ENCODE data around the gene MYO9B. TPM values are rescaled to one million over a fixed set of nuclear protein-coding genes. Genes with fewer than 3 reads are reported as not detected.

The MYO9B gene
- total and polyA plus RNA-seq, 2 experiments from 2014 or later = 29.9 to 32.4 TPM

GRCh38 chr19:17243211-17243829 lies 167.7 kb downstream of the MYO9B start:
- Histone ChIP-seq H3K79me2 (peaks cover 64% of the 10 kb centered on the region), H3K4me1 (ENCODE audit: insufficient read depth) (peaks cover 61% of the 10 kb centered on the region), H3K4me3 (peak overlapping the region; percentile 95), H4K20me1 (ENCODE audit: insufficient read depth, poor library complexity, severe bottlenecking) (peaks cover 31% of the 10 kb centered on the region), H3K27me3 (no peaks in the 10 kb centered on the region), H2AFZ (no peak overlapping the region), H3K9me2 (replicated peaks; ENCODE audit: insufficient read depth) (no peaks in the 10 kb centered on the region), H3K4me2 (peak overlapping the region; percentile 98), H3K36me3 (replicated peaks; ENCODE audit: insufficient read depth, low read depth) (no peaks in the 10 kb centered on the region), H3K27ac (peak overlapping the region; percentile 86), H3K9me3 (ENCODE audit: low read depth) (no peaks in the 10 kb centered on the region)
- no peak for DNase-seq (ENCODE audit: low spot score)
- 33% methylated on average over 4 of the region's 8 CpGs for WGBS (ENCODE audit: low lambda C conversion rate, missing lambda C conversion rate)
- no peak for TF ChIP-seq CTCF (IDR thresholded peaks at IDR 0.05; ENCODE audit: poor library complexity)
- TF ChIP-seq EZH2 (IDR thresholded peaks at IDR 0.05; ENCODE audit: borderline replicate concordance) = no peak
- no peak for TF ChIP-seq EZH2phosphoT487 (IDR thresholded peaks at IDR 0.05; ENCODE audit: low read depth, severe bottlenecking, unreplicated experiment)

GRCh38 chr19:17243830-17244617 lies 168.4 kb downstream of the MYO9B start:
- H2AFZ ChIP-seq = peak overlapping the region; percentile 51
- H3K4me3 ChIP-seq = peak overlapping the region; percentile 95
- H3K27ac ChIP-seq = peak overlapping the region; percentile 86
- H3K9me3 ChIP-seq (ENCODE audit: low read depth) = no peaks in the 10 kb centered on the region
- 2% methylated on average over 43 of the region's 52 CpGs for WGBS (ENCODE audit: low lambda C conversion rate, missing lambda C conversion rate)
- H3K27me3 ChIP-seq = no peaks in the 10 kb centered on the region
- H3K4me1 ChIP-seq (ENCODE audit: insufficient read depth) = peaks cover 68% of the 10 kb centered on the region
- peak overlapping the region; percentile 98 for H3K4me2 ChIP-seq
- TF ChIP-seq CTCF (IDR thresholded peaks at IDR 0.05; ENCODE audit: poor library complexity) (no peak), EZH2phosphoT487 (IDR thresholded peaks at IDR 0.05; ENCODE audit: low read depth, severe bottlenecking, unreplicated experiment) (no peak), EZH2 (IDR thresholded peaks at IDR 0.05; ENCODE audit: borderline replicate concordance) (no peak)
- no peaks in the 10 kb centered on the region for H3K36me3 ChIP-seq (replicated peaks; ENCODE audit: insufficient read depth, low read depth)
- peaks cover 31% of the 10 kb centered on the region for H4K20me1 ChIP-seq (ENCODE audit: insufficient read depth, poor library complexity, severe bottlenecking)
- peak; percentile 73 for DNase-seq (ENCODE audit: low spot score)
- peaks cover 57% of the 10 kb centered on the region for H3K79me2 ChIP-seq
- H3K9me2 ChIP-seq (replicated peaks; ENCODE audit: insufficient read depth) = no peaks in the 10 kb centered on the region

DNA sequence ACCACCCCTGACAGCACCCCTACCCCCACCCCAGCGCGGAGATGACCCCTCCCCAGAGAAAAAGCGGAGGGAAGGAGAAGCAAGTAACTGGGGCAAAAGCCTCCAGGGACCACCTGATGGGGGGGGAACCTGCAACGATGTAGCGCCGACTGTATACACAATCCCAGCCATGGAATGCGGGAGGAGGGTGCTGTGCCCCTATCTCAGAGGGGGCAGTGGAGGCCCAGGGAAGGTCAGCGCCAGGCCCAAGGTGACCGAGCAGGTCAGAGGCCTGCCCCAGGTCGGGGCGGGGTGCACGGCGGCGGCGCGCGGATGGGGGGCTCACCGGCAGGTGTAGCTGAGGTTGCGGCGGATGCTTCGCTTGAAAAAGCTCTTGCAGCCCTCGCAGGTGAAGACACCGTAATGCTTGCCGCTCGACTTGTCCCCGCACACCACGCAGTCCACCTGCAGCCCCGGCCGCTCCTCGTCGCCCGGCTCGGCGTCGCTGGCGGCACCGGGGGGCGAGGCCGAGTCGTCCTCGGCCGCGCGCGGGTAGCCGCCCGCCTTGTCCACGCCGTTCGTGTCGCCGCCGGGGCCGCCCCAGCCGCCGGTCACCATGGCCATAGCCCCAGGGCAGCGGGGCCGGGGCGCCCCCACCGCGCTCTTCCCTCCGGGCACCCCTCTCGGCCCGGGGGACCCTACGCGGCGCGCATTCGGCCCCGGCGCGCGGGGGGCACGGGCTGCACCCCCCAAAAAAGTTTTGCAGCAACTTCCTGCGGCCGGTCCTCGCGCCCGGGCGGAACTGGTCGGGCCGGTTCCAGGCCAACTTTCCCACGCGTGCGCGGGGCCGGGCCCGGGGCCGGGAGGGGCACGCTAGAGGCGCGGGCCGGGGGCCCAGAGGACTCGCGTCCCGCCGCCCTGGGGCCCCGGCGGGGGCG lies 169.3 kb downstream of the MYO9B start:
- peak; percentile 75 for DNase-seq (ENCODE audit: low spot score)
- peak overlapping the region; percentile 86 for H3K27ac ChIP-seq

More for the DNA sequence above, 169.3 kb downstream of the MYO9B start:
- Histone ChIP-seq H3K27me3 (no peaks in the 10 kb centered on the region), H3K4me2 (peak overlapping the region; percentile 98), H3K36me3 (replicated peaks; ENCODE audit: insufficient read depth, low read depth) (no peaks in the 10 kb centered on the region), H3K79me2 (peaks cover 48% of the 10 kb centered on the region), H4K20me1 (ENCODE audit: insufficient read depth, poor library complexity, severe bottlenecking) (peaks cover 31% of the 10 kb centered on the region), H3K9me3 (ENCODE audit: low read depth) (no peaks in the 10 kb centered on the region), H3K4me1 (ENCODE audit: insufficient read depth) (peaks cover 62% of the 10 kb centered on the region), H3K4me3 (peak overlapping the region; percentile 95), H3K9me2 (replicated peaks; ENCODE audit: insufficient read depth) (no peaks in the 10 kb centered on the region), H2AFZ (no peak overlapping the region)
- WGBS (ENCODE audit: low lambda C conversion rate, missing lambda C conversion rate) = 2% methylated on average over 72 of the region's 100 CpGs
- no peak for TF ChIP-seq EZH2 (IDR thresholded peaks at IDR 0.05; ENCODE audit: borderline replicate concordance)
- no peak for TF ChIP-seq EZH2phosphoT487 (IDR thresholded peaks at IDR 0.05; ENCODE audit: low read depth, severe bottlenecking, unreplicated experiment)
- no peak for TF ChIP-seq CTCF (IDR thresholded peaks at IDR 0.05; ENCODE audit: poor library complexity)

All from hepatocyte (in vitro differentiated cells).